ENCODE data around the gene HELB. TPM values are rescaled to one million over a fixed set of nuclear protein-coding genes. Genes with fewer than 3 reads are reported as not detected.

Gene HELB
- total and polyA plus RNA-seq, 8 donors, result 3.8 to 7.7 (median 6.2) TPM

DNA sequence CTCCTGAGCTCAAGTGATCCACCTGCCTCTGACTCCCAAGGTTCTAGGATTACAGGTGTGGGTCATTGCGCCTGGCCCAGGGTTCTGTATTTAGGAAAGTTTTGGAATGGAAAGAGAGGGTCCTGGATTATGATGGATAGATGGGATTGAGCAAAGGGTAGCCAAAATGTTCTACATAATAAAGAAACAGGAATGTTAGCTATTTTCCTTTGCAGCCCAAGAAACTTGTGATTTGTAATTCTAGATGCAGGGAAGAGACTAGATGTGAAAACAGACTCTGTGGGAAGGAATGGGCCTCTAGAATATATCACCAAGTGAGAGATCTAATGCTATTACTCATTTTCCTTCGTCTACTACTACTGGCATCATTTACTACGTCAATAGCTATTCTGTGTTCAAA, 29.6 kb upstream of the HELB start:
- TF ChIP-seq, protein P1, sequence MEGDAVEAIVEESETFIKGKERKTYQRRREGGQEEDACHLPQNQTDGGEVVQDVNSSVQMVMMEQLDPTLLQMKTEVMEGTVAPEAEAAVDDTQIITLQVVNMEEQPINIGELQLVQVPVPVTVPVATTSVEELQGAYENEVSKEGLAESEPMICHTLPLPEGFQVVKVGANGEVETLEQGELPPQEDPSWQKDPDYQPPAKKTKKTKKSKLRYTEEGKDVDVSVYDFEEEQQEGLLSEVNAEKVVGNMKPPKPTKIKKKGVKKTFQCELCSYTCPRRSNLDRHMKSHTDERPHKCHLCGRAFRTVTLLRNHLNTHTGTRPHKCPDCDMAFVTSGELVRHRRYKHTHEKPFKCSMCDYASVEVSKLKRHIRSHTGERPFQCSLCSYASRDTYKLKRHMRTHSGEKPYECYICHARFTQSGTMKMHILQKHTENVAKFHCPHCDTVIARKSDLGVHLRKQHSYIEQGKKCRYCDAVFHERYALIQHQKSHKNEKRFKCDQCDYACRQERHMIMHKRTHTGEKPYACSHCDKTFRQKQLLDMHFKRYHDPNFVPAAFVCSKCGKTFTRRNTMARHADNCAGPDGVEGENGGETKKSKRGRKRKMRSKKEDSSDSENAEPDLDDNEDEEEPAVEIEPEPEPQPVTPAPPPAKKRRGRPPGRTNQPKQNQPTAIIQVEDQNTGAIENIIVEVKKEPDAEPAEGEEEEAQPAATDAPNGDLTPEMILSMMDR (IDR thresholded peaks at IDR 0.05), result no peak
- H3K36me3 ChIP-seq, result no peaks in the 10 kb centered on the region
- H3K9me3 ChIP-seq, result no peaks in the 10 kb centered on the region
- intact Hi-C loops (cut with DNase I), result loop anchor here in 1 of 2 donors (10.0 kb wide), 1 partner anchor 132 kb away; no protein-coding TSS in a partner anchor
- no peak overlapping the region for H3K27ac ChIP-seq
- peaks cover 0 to 25% of the 10 kb centered on the region in 2 donors for H3K4me1 ChIP-seq
- H3K27me3 ChIP-seq, result no peaks in the 10 kb centered on the region
- no peak overlapping the region for H3K4me3 ChIP-seq
- ATAC-seq, result no peak
- DNase-seq, result no peak

- no peak for ATAC-seq
- Histone ChIP-seq H3K9me3 (no peaks in the 10 kb centered on the region), H3K27ac (no peak overlapping the region), H3K4me1 (peaks cover 0 to 20% of the 10 kb centered on the region in 2 donors), H3K36me3 (no peaks in the 10 kb centered on the region), H3K4me3 (no peak overlapping the region), H3K27me3 (no peaks in the 10 kb centered on the region)
- TF ChIP-seq, protein P1 (IDR thresholded peaks at IDR 0.05), result no peak
- DNase-seq, result no peak
- intact Hi-C loops (cut with DNase I), result loop anchor here in 1 of 2 donors (10.0 kb wide), 1 partner anchor 132 kb away; no protein-coding TSS in a partner anchor
Measured at GRCh38 chr12:66273147-66273546, 29.1 kb upstream of the HELB start.

DNA sequence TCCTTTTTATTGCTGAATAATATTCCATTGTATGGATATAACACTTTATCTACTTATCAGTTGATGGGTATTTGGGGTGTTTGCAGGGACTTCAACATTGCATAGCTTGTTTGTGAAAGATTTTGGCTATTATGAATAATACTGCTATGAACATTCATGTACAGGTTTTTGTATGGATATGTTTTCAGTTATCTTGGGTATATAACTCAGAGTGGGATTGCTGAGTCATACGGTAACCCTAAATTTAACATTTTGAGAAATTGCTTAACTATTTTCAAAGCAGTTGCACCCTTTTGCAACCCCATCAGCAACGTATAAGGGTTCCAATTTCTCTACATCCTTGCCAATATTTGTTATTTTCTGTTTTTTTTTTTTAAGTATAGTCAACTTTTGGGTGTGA, 27.3 kb upstream of the HELB start:
- Histone ChIP-seq H3K36me3 (no peaks in the 10 kb centered on the region), H3K4me1 (peaks cover 0 to 14% of the 10 kb centered on the region in 2 donors), H3K9me3 (no peaks in the 10 kb centered on the region), H3K27ac (no peak overlapping the region), H3K27me3 (no peaks in the 10 kb centered on the region), H3K4me3 (no peak overlapping the region)
- TF ChIP-seq, protein P1 (IDR thresholded peaks at IDR 0.05), result no peak
- DNase-seq, result no peak
- no peak for ATAC-seq
- intact Hi-C loops (cut with DNase I), result loop anchor here in 1 of 2 donors (10.0 kb wide), 1 partner anchor 130 kb away; no protein-coding TSS in a partner anchor

GRCh38 chr12:66279123-66279712, 23.1 kb upstream of the HELB start:
- no peak overlapping the region for H3K27ac ChIP-seq
- H3K4me3 ChIP-seq, result no peak overlapping the region
- H3K4me1 ChIP-seq, result peaks cover 0 to 16% of the 10 kb centered on the region in 2 donors
- H3K27me3 ChIP-seq, result no peaks in the 10 kb centered on the region
- ATAC-seq (peak; percentile 36), DNase-seq (peak in 2 of 4 donors; percentile 7 to 27)
- no peaks in the 10 kb centered on the region for H3K36me3 ChIP-seq
- peaks cover 0 to 2% of the 10 kb centered on the region in 2 donors for H3K9me3 ChIP-seq
- intact Hi-C loops (cut with DNase I), result loop anchor here in 1 of 2 donors (10.0 kb wide), 1 partner anchor 126 kb away; no protein-coding TSS in a partner anchor
- TF ChIP-seq, protein P1 (IDR thresholded peaks at IDR 0.05), result peak in 1 of 2 donors; percentile 50

GRCh38 chr12:66280561-66280960, 21.7 kb upstream of the HELB start:
- DNase-seq, result no peak
- H3K27ac ChIP-seq, result no peak overlapping the region
- H3K36me3 ChIP-seq, result no peaks in the 10 kb centered on the region
- ATAC-seq, result peak; percentile 17
- H3K9me3 ChIP-seq, result peaks cover 0 to 2% of the 10 kb centered on the region in 2 donors
- H3K4me1 ChIP-seq, result peaks cover 0 to 16% of the 10 kb centered on the region in 2 donors
- no peak overlapping the region for H3K4me3 ChIP-seq
- TF ChIP-seq, protein P1 (IDR thresholded peaks at IDR 0.05), result no peak
- intact Hi-C loops (cut with DNase I), result no loop called here
- no peaks in the 10 kb centered on the region for H3K27me3 ChIP-seq

Data from left lung (tissue), 10 donors.